Fibroblast of villous mesenchyme (primary cell): Measurements from ENCODE around the gene MBOAT2. TPM values are rescaled to one million over a fixed set of nuclear protein-coding genes. Genes with fewer than 3 reads are reported as not detected.
A peak's percentile ranks its signal among the peaks of the same experiment; 100 is the strongest.
"Not testable (repeated sequence)": the region's sequence is repeated elsewhere in the genome, so short reads cannot be mapped to it uniquely, and the experiment has no call there.

Experiments
- DNase-seq: peaks from one replicate; pipeline ENCODE4 v3.0.0-alpha.2; 2010; ENCODE audit warnings: low read depth
- H3K4me3 ChIP-seq: 2 replicates; pipeline ENCODE4 v1.5.1; 2011; ENCODE audit warnings: low read depth, mild to moderate bottlenecking, low read length
- total RNA-seq: library from RNA; depleted of rRNA; stranded (reverse); fragments of >200 nt; gene quantifications from 2 replicates; pipeline ENCODE4 v1.2.3, GENCODE V29; 2012
- TF ChIP-seq, protein P1 (sequence below): IDR thresholded peaks from 2 replicates; pipeline ENCODE4 v1.5.1; 2012; ENCODE audit warnings: low read depth, mild to moderate bottlenecking, low read length; ENCODE audit not compliant: insufficient read depth

Gene MBOAT2, protein sequence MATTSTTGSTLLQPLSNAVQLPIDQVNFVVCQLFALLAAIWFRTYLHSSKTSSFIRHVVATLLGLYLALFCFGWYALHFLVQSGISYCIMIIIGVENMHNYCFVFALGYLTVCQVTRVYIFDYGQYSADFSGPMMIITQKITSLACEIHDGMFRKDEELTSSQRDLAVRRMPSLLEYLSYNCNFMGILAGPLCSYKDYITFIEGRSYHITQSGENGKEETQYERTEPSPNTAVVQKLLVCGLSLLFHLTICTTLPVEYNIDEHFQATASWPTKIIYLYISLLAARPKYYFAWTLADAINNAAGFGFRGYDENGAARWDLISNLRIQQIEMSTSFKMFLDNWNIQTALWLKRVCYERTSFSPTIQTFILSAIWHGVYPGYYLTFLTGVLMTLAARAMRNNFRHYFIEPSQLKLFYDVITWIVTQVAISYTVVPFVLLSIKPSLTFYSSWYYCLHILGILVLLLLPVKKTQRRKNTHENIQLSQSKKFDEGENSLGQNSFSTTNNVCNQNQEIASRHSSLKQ
- total RNA-seq: 33.5 and 72.5 TPM in 2 replicates

DNA sequence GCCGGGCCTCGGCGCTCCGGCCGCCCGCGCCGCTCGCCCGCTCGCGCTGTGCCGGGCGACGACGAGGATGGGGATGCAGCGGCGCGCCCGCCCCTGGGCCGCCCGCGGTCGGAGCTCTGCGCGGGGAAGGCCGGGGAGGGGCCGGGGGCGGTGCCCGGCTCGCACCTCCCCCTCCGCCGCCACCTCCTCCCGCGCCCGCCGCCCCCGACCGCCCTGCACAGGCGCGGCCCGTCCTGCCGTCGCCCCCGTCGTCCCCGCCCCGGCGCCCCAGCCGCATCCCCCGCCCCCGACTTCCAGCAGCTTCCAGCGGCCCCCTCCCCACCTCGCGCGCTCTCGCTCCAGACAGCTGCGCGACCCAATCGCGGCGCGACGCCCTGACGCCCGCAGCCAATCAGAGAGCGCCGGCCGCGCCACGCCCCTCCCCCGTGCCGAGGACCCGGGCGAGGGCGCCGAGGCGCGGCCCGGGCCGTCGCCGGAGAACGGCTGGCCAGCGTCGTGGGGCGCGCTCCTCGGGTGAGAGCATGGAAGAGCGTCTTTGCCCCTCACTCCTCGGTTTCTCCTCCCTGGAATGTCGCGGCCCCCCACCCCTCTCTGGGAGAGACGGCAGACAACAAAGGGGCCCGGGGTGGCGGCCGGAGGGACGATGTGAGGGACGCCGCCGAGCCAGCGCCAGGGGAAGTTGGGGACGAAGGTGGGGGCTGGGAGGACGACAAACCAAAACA lies at the start of gene MBOAT2:
Gene MBOAT2 (minus strand): TSS at position 69 of the 722 bp plus-strand sequence. CDS start 70 bp downstream, outside the sequence.
- peak within 1 kb of the TSS; percentile 80 for H3K4me3 ChIP-seq
- TF ChIP-seq, protein P1, sequence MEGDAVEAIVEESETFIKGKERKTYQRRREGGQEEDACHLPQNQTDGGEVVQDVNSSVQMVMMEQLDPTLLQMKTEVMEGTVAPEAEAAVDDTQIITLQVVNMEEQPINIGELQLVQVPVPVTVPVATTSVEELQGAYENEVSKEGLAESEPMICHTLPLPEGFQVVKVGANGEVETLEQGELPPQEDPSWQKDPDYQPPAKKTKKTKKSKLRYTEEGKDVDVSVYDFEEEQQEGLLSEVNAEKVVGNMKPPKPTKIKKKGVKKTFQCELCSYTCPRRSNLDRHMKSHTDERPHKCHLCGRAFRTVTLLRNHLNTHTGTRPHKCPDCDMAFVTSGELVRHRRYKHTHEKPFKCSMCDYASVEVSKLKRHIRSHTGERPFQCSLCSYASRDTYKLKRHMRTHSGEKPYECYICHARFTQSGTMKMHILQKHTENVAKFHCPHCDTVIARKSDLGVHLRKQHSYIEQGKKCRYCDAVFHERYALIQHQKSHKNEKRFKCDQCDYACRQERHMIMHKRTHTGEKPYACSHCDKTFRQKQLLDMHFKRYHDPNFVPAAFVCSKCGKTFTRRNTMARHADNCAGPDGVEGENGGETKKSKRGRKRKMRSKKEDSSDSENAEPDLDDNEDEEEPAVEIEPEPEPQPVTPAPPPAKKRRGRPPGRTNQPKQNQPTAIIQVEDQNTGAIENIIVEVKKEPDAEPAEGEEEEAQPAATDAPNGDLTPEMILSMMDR: no peak

DNA sequence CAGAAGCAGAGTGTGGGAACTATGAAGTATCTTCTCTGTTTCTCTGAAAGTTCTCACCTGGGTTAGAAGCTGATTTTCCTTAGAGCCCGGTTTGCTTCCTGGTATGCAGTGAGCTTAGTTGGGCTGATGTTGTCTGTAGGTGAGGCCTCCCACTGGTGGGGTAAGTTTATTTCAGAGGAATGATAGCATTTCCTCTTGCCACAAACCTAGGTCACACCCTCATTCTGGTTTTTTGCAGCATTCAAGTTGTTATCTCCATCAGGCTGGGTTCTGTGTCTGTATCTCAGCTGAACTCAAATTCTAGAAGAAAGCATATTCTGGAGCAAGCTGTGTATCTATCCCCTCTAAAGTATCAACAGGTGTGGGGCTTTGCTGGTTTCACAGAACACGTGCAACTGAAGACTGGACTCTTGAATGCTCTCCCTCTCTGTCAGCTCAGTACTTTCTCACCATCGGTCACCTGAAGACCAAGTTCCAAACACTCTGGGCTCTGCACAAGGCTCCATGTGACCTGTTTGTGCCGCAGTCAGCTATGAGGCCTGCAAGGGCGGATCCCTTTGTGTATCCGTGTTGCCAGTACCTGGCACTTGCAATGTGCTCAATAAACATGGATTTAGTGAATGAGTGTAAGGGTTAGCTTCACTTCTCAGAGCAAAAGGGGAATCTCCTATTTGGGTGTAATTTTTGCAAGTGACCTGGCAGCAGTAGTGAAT lies 49.5 kb upstream of the MBOAT2 start:
- H3K4me3 ChIP-seq: no peak overlapping the region
- TF ChIP-seq, protein P1: no peak
- DNase-seq: no peak

More for the DNA sequence above, at the start of gene MBOAT2:
- DNase-seq: peak; percentile 94

DNA sequence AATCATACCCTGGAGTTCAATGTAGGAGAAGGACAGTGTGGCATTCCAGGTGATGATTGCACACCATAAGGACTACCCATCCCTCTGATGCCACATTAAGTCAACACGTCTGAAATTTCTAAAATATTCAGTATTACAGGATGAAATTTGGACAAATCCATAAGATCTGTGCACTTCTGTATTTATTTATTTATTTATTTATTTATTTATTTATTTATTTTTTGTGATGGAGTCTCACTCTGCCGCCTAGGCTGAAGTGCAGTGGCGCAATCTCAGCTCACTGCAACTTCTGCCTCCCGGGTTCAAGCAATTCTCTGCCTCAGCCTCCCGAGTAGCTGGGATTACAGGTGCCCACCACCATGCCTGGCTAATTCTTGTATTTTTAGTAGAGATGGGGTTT lies 48.0 kb upstream of the MBOAT2 start:
- not testable (repeated sequence) for H3K4me3 ChIP-seq, DNase-seq

DNA sequence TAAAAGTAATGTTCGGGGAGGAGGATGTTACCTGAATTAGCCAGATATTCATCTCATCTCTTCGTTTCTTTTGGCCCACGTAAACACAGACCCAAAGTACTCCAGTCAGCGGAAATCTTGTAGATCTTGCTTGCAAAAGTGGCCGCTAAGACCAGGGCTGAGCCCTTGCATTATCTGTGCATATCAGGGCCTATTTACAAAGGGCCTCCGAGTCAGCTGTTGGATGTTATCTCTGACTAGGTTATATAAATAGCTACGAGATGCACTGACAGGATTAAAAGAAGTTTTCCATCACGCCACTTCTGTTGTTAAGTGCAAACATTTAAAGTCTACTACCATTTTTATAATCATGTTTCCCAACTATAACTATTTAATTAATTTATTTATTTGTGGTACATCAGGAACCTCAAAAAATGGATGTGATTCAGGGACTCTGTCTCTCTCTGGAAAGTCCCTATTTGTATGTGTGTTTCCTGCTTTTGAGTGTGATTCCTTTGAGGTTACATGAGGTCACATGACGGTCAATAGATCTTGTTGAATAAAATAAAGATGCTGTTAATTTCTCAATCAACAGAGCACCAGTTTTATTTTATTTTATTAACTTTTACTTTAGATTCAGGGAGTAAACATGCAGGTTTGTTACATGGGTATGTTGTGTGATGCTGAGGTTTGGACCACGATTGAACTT lies 46.8 kb upstream of the MBOAT2 start:
- TF ChIP-seq, protein P1: no peak
- H3K4me3 ChIP-seq: no peak overlapping the region
- peak; percentile 33 for DNase-seq

DNA sequence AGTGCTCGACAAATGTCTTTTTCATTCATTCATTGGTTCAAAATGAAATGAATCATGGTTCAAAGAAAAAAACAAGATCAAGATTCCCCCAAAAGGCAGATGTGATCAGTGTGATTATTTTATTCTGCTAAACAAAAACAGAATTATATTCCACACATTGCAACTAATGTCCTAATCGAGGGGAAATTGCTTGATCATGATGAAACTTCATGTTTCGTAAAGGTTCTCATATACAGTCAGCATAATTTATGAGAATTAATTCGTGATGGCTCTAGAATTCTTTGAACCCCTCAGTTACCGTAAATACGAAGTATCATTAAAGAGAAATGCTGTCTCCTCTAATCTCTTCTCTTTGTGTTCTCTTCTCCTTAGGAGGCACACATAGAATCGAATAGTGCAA lies 42.1 kb upstream of the MBOAT2 start:
- no peak overlapping the region for H3K4me3 ChIP-seq
- DNase-seq: no peak
- TF ChIP-seq, protein P1: no peak

DNA sequence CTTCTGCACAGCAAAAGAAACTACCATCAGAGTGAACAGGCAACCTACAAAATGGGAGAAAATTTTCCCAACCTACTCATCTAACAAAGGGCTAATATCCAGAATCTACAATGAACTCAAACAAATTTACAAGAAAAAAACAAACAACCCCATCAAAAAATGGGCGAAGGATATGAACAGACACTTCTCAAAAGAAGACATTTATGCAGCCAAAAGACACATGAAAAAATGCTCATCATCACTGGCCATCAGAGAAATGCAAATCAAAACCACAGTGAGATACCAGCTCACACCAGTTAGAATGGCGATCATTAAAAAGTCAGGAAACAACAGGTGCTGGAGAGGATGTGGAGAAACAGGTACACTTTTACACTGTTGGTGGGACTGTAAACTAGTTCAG lies 40.0 kb upstream of the MBOAT2 start:
- not testable (repeated sequence) for DNase-seq, H3K4me3 ChIP-seq

DNA sequence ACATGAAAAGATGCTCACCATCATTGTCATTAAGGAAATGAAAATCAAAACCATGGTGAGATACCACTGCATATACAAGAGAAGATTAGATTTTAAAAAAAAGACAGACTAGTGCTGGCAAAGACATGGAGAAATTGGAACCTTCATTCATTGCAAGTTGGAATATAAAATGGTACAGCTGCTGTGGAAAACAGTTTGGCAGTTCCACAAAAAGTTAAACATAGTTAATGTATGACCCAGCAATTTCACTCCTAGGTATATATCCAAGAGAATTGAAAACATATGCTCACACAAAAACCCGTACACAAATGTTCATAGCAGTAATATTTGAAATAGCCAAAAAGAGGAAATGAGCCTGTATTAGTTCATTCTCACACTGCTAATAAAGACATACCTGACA lies 33.7 kb upstream of the MBOAT2 start:
- no peak for DNase-seq
- no peak overlapping the region for H3K4me3 ChIP-seq
- TF ChIP-seq, protein P1: no peak
